GM10248 (cell line): ENCODE results near the gene ZC3HAV1.

Experiments
- CTCF ChIA-PET: fragments of 300-600 bp; sonication (Branson Sonifier 250); formaldehyde crosslinking; extraction: SDS; loops from one replicate; lab custom pipeline; 2021; ENCODE audit warnings: antibody characterized with exemption; lab: Yijun Ruan, JAX
- POLR2A ChIA-PET: fragments of 350-650 bp; sonication (Branson Sonifier 250); formaldehyde crosslinking; extraction: SDS; loops from one replicate; lab custom pipeline; 2020; ENCODE audit warnings: antibody characterized with exemption; lab: Yijun Ruan, JAX
- DNase-seq: peaks from one replicate; pipeline ENCODE4 v3.0.0; 2012; ENCODE audit errors: extremely low spot score
- CTCF ChIP-seq: IDR thresholded peaks from 2 replicates; pipeline ENCODE4 v1.5.1; 2012; ENCODE audit warnings: mild to moderate bottlenecking, low read depth; ENCODE audit errors: extremely low read depth, missing control alignments, control extremely low read depth

The ZC3HAV1 gene

DNA sequence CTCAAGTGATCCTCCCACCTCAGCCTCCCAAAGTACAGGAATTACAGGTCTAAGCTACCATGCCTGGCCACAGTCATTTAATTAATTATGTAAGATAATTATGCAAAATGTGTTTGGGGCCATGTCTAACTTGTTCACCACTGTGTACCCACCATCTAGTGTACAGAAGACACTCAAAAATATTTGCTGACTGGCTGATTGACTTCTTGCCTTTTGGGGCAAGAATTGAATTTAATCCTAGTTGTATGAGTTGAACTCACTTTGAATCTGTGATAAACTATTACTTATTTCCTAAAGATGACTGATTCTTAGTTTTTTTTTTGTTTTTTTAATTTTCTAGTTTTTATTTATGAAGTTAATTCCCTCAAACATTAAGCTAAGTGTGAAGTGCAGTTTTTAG is 57.9 kb downstream of the ZC3HAV1 start:
- POLR2A ChIA-PET = no interaction called here
- CTCF ChIA-PET = interaction anchor here (1.0 to 1.8 kb wide), 4 partner anchors 9 to 99 kb away, joined by 3 to 14 read pairs (median 4); no protein-coding TSS in a partner anchor

DNA sequence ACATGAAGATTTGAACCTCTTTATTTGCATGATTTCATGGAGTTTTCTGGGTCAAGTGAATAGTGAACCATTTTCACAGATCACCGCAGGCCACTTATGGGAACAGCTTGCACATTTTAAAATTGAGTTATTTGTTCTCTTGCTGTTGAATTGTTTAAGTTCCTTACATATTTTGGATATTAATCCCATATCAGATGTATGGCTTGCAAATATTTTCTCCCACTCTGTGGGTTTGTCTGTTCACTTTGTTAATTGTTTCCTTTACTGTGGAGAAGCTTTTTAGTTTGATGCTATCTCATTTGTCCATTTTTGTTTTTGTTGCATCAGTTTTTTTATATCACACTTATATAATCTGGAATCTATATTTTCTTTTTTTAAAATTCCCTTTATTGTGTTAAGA is 59.6 kb downstream of the ZC3HAV1 start:
- no peak for TF ChIP-seq CTCF
- no peak for DNase-seq
- ChIA-PET POLR2A (no interaction called here), CTCF (interaction anchor here (1.4 to 2.8 kb wide), 2 partner anchors 25 to 33 kb away, joined by 4 to 15 read pairs; no protein-coding TSS in a partner anchor)

More for the DNA sequence above, 57.9 kb downstream of the ZC3HAV1 start:
- no peak for TF ChIP-seq CTCF
- DNase-seq = no peak

- TF ChIP-seq CTCF = no peak
- POLR2A ChIA-PET = no interaction called here
- no peak for DNase-seq
- CTCF ChIA-PET = interaction anchor here (2.8 kb wide), 1 partner anchor 26 kb away, joined by 15 read pairs; no protein-coding TSS in a partner anchor
These were observed 60.4 kb downstream of the ZC3HAV1 start for GRCh38 chr7:139049111-139049510.

DNA sequence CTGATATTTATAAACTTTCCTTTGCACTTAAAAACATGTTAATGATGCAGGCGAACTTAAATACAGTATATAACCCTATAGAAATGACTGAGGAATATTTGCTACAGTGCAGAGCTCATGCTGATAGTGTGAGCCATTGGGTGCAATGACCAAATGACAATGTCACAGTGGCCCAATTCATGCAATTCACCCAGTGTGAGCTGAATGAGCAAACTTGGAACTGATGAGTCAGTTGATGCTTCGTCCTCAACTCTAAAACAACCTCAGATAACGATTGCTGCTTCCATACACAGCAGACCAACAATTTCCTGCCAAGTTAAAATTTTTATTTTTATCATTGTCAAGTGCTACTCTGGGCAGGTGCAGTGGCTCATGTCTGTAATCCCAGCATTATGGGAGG is 61.5 kb downstream of the ZC3HAV1 start:
- no peak for TF ChIP-seq CTCF
- DNase-seq = no peak
- ChIA-PET CTCF (interaction anchor here (2.8 kb wide), 1 partner anchor 27 kb away, joined by 15 read pairs; no protein-coding TSS in a partner anchor), POLR2A (no interaction called here)

DNA sequence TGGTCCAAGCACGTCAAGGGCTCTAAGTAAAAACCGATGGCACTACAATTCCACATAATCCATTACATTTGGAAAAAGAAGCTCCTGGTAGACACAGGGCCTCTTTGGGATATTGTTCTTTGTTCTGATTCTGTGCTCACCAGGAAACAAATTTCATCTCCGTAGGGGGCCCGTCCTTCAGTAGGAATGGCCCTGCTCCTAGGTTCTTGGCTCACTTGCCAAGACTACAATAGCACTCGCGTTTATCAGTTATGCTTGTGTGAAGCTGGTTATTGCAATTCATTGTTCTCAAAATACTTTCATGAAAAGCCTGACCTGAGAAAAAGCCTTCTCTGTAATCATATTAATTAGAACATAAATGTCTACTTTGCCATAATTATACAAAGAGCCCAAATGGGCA is 63.4 kb downstream of the ZC3HAV1 start:
- no peak for TF ChIP-seq CTCF
- ChIA-PET CTCF (interaction anchor here (1.2 to 2.3 kb wide), 3 partner anchors 19 to 49 kb away, joined by 3 to 17 read pairs (median 3); no protein-coding TSS in a partner anchor), POLR2A (interaction anchor here (0.6 kb wide), 1 partner anchor 1037 kb away, joined by 3 read pairs; no protein-coding TSS in a partner anchor)
- no peak for DNase-seq

- CTCF ChIA-PET = interaction anchor here (1.2 to 2.4 kb wide), 4 partner anchors 8 to 50 kb away, joined by 3 to 17 read pairs (median 5); no protein-coding TSS in a partner anchor
- POLR2A ChIA-PET = no interaction called here
- DNase-seq = no peak
- TF ChIP-seq CTCF = no peak
These were observed 64.4 kb downstream of the ZC3HAV1 start for GRCh38 chr7:139044813-139045794.
